Measurements from ENCODE around the gene CAMKK1. TPM values are rescaled to one million over a fixed set of nuclear protein-coding genes. Genes with fewer than 3 reads are reported as not detected.

Gene CAMKK1
- total RNA-seq, 1 donor from 2014 or later = 3.8 TPM

DNA sequence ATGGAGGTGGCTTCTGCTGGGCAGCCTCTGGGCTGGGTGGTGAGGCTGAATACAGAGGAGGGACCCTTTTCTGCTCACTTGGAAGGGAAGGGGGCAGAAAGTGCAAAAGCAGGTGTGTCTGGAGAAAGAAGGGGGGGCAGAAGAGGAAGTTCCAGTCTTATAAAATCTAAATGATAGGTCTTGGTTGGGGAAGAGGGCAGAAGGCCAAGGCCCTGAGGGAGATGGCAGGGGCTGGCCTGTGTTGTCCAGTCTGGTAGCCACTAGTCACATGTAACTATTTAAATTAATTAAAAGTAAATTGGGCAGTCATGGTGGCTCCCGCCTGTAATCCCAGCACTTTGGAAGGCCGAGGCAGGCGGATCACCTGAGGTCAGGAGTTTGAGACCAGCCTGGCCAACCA is 2.5 kb upstream of the CAMKK1 start:
- TF ChIP-seq CTCF (IDR thresholded peaks at IDR 0.05; ENCODE audit: insufficient read depth, low read depth, low read length) (no peak), EZH2 (IDR thresholded peaks at IDR 0.05; ENCODE audit: insufficient read depth, low read length) (no peak)
- H3K4me3 Mint-ChIP-seq (ENCODE audit: unreplicated experiment) = no peak overlapping the region
- H3K4me3 ChIP-seq (ENCODE audit: insufficient read depth, low read depth, low read length) = no peak overlapping the region
- no peak overlapping the region for H2AFZ ChIP-seq (ENCODE audit: low read depth, low read length)
- no peaks in the 10 kb centered on the region for H3K27me3 ChIP-seq (ENCODE audit: insufficient read depth, low read length)
- FAIRE-seq (no peak), DNase-seq (ENCODE audit: low read depth) (no peak)
- H3K9me3 ChIP-seq (ENCODE audit: insufficient read depth, low read depth, low read length) = no peaks in the 10 kb centered on the region
- H3K36me3 ChIP-seq (ENCODE audit: insufficient read depth, low read length) = no peaks in the 10 kb centered on the region
- H3K27ac ChIP-seq (ENCODE audit: low read depth, low read length) = no peak overlapping the region
- H3K27me3 Mint-ChIP-seq (ENCODE audit: low read depth, unreplicated experiment) = peaks cover 15% of the 10 kb centered on the region
- no peak overlapping the region for H3K4me2 ChIP-seq (ENCODE audit: low read length)
- peaks cover 1% of the 10 kb centered on the region for H3K9me3 Mint-ChIP-seq (ENCODE audit: unreplicated experiment)
- peaks cover 30% of the 10 kb centered on the region for H3K4me1 ChIP-seq (ENCODE audit: insufficient read depth, low read length)
- no peak overlapping the region for H3K9ac ChIP-seq (ENCODE audit: low read length)
- H4K20me1 ChIP-seq (ENCODE audit: insufficient read depth, low read length) = peaks cover 4% of the 10 kb centered on the region
- no peaks in the 10 kb centered on the region for H3K36me3 Mint-ChIP-seq (ENCODE audit: low read depth, unreplicated experiment)
- peaks cover 20% of the 10 kb centered on the region for H3K4me1 Mint-ChIP-seq (ENCODE audit: low read depth, unreplicated experiment)
- peaks cover 6% of the 10 kb centered on the region for H3K79me2 ChIP-seq (ENCODE audit: insufficient read depth, low read length)
- H3K27ac Mint-ChIP-seq (ENCODE audit: unreplicated experiment) = peak overlapping the region; percentile 50

DNA sequence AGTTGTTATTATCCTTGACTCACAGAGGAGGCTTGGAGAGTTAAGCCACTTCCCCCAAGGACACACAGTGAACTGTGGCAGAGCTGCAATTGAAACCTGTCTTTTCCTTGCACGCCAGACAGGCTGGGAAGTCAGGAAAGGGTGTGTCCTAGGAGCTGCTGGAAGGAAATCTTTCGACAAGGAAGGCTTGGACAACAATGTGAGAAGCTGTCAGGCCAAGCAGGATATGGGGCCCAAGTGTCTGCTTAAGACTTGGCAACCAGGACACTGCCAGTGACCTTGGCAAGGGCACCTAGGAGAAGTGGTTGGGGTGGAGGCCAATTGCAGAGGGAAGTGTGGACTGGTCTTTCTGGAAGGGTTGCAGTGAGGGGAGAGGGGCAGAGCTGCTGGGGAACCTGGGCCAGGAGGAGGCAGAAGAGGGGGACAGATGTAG is 2.1 kb upstream of the CAMKK1 start:
- no peak overlapping the region for H2AFZ ChIP-seq (ENCODE audit: low read depth, low read length)
- H3K4me1 ChIP-seq (ENCODE audit: insufficient read depth, low read length) = peaks cover 34% of the 10 kb centered on the region
- H3K36me3 ChIP-seq (ENCODE audit: insufficient read depth, low read length) = no peaks in the 10 kb centered on the region
- H3K4me3 ChIP-seq (ENCODE audit: insufficient read depth, low read depth, low read length) = no peak overlapping the region
- peaks cover 1% of the 10 kb centered on the region for H3K9me3 Mint-ChIP-seq (ENCODE audit: unreplicated experiment)
- peaks cover 4% of the 10 kb centered on the region for H4K20me1 ChIP-seq (ENCODE audit: insufficient read depth, low read length)
- H3K27me3 ChIP-seq (ENCODE audit: insufficient read depth, low read length) = no peaks in the 10 kb centered on the region
- H3K27ac Mint-ChIP-seq (ENCODE audit: unreplicated experiment) = peak overlapping the region; percentile 50
- peaks cover 15% of the 10 kb centered on the region for H3K27me3 Mint-ChIP-seq (ENCODE audit: low read depth, unreplicated experiment)
- no peaks in the 10 kb centered on the region for H3K9me3 ChIP-seq (ENCODE audit: insufficient read depth, low read depth, low read length)
- H3K4me3 Mint-ChIP-seq (ENCODE audit: unreplicated experiment) = no peak overlapping the region
- TF ChIP-seq EZH2 (IDR thresholded peaks at IDR 0.05; ENCODE audit: insufficient read depth, low read length) (no peak), CTCF (IDR thresholded peaks at IDR 0.05; ENCODE audit: insufficient read depth, low read depth, low read length) (no peak)
- H3K9ac ChIP-seq (ENCODE audit: low read length) = no peak overlapping the region
- peaks cover 7% of the 10 kb centered on the region for H3K79me2 ChIP-seq (ENCODE audit: insufficient read depth, low read length)
- H3K4me2 ChIP-seq (ENCODE audit: low read length) = no peak overlapping the region
- DNase-seq (ENCODE audit: low read depth) (peak; percentile 14), FAIRE-seq (no peak)
- H3K36me3 Mint-ChIP-seq (ENCODE audit: low read depth, unreplicated experiment) = no peaks in the 10 kb centered on the region
- H3K27ac ChIP-seq (ENCODE audit: low read depth, low read length) = no peak overlapping the region
- H3K4me1 Mint-ChIP-seq (ENCODE audit: low read depth, unreplicated experiment) = peaks cover 24% of the 10 kb centered on the region

DNA sequence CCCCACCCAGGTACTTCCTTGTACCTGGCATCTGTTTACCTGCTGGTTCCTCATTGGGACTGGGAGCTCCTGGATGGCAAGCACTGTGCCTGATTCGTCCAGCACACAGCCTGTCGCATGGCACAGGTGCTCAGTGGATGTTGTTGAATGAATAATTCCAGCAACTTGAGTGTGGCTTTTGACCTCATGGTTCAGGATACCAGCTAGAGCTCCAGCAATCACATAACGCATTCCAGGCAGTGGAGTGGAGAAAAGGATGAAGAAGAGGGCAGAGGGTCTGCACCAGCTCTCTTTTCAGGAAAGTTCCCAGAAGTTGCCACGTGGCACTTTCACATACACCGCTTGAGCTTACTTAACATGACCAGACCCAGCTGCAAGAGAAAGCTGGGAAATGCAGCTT is 1.3 kb upstream of the CAMKK1 start:
- Histone ChIP-seq H3K79me2 (ENCODE audit: insufficient read depth, low read length) (peaks cover 11% of the 10 kb centered on the region), H3K9ac (ENCODE audit: low read length) (no peak overlapping the region), H3K27me3 (ENCODE audit: insufficient read depth, low read length) (no peaks in the 10 kb centered on the region), H3K9me3 (ENCODE audit: insufficient read depth, low read depth, low read length) (no peaks in the 10 kb centered on the region), H3K27ac (ENCODE audit: low read depth, low read length) (no peak overlapping the region), H3K4me2 (ENCODE audit: low read length) (no peak overlapping the region), H3K4me1 (ENCODE audit: insufficient read depth, low read length) (peaks cover 42% of the 10 kb centered on the region), H3K4me3 (ENCODE audit: insufficient read depth, low read depth, low read length) (no peak overlapping the region), H3K36me3 (ENCODE audit: insufficient read depth, low read length) (no peaks in the 10 kb centered on the region), H2AFZ (ENCODE audit: low read depth, low read length) (no peak overlapping the region), H4K20me1 (ENCODE audit: insufficient read depth, low read length) (peaks cover 4% of the 10 kb centered on the region)
- H3K4me3 Mint-ChIP-seq (ENCODE audit: unreplicated experiment) = peak overlapping the region; percentile 79
- peaks cover 14% of the 10 kb centered on the region for H3K27me3 Mint-ChIP-seq (ENCODE audit: low read depth, unreplicated experiment)
- no peak overlapping the region for H3K27ac Mint-ChIP-seq (ENCODE audit: unreplicated experiment)
- DNase-seq (ENCODE audit: low read depth) = no peak
- H3K4me1 Mint-ChIP-seq (ENCODE audit: low read depth, unreplicated experiment) = peaks cover 28% of the 10 kb centered on the region
- H3K36me3 Mint-ChIP-seq (ENCODE audit: low read depth, unreplicated experiment) = no peaks in the 10 kb centered on the region
- peaks cover 1% of the 10 kb centered on the region for H3K9me3 Mint-ChIP-seq (ENCODE audit: unreplicated experiment)
- no peak for FAIRE-seq
- TF ChIP-seq CTCF (IDR thresholded peaks at IDR 0.05; ENCODE audit: insufficient read depth, low read depth, low read length) (no peak), EZH2 (IDR thresholded peaks at IDR 0.05; ENCODE audit: insufficient read depth, low read length) (no peak)

All from astrocyte (in vitro differentiated cells and primary cell).